GM19467 (cell line): ENCODE data around the gene RXRA.

Experiments
- ATAC-seq: cut with Tn5 transposase; IDR thresholded peaks from one replicate; pipeline ENCODE4 v1.9.1; 2021; ENCODE audit warnings: mild to moderate bottlenecking, moderate library complexity; ENCODE audit not compliant: unreplicated experiment

RXRA gene

DNA sequence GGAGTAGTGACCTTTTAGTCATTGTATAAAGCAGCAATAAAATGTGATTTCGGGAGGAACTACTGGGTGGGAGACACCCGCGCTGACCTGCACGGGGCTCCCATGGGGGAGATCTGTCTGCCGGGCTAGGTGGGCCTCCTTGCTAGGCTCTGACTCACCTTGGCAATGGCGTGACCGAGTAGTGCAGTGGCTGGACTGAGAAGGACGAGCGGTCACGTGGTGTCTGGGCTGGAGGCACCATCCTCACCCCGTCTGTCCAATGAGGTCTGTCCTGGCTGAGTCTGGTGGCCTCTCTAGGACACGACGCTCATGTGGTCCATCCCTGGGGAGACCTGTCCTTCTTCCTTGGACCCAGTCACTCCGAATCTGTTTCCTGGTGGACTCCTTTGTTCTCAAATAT lies 151.7 kb downstream of the RXRA start:
- no peak for ATAC-seq

DNA sequence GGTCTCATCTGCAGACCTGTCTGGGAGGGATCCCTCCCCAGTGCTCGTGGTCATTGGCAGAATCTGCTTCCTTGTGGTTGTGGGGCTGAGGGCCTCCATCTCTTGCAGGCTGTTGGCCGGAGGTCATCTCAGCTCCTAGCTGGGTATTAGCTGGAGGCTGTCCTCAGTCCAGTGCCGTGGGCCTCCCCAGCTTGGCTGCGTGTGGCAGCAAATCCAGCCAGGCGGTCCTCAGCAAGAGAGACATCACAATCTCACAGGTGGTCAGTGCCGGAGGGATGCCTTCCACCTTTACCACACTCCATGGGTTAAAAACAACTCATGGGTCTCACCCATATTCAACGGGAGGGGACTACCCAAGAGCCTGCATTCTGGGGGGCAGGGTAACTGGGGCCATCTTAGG lies 155.5 kb downstream of the RXRA start:
- ATAC-seq: no peak

DNA sequence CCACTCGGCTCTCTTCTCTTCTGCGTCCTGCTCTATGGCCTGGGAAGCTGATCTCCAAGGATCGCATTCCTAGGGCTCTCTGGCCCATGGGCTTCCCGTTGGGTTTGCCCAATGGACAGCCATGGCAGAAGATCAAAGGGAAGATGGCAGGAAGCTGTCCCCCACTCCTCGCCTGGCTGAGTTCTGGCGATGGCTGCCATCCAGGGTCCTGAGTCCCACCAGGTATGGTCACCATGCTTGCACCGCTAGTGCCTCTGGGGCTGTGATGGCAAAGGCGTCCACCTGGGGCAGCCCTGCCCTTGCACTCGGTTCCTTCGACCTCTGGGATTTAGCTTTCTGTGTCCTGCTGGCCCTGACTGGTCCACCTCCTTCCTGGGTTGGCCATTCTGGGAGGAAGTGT lies 156.0 kb downstream of the RXRA start:
- ATAC-seq: no peak

DNA sequence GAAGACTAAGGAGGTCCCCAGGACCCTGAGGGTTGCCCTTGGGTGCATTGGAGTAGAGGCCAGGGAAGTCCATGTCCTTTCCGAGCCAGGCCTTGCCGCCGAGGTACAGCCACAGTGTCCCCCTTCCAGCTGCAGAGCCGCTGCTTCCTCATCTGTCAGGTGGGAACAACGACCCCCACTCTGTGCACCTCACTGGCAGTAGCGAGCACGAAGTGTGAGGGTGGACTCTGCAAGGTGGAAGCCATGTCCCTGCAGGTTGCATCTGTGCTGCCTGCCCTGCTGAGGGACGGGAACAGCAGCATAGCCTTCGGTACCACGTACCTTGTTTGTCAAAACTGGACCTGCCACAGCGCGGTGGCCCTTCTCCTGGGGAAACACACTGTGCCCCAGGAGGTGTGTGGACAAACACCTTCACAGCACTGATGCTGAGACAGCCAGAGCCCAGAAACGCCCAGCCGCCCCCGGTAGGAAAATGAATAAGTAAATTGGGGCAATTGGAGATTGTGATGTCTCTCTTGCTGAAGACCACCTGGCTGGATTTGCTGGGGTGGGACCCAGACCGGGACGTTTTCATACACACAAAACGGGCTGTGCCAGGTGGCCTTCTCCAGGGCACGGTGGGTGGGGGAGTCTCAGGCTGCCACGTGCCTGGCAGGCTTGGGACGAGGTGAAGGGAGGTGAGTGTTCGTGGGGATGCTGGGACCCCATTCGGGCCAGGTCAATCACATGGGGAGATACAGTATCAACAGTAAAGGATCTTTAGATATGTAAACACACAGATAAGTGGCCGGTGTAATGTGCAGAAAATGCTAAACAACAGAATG lies 157.3 kb downstream of the RXRA start:
- no peak for ATAC-seq

DNA sequence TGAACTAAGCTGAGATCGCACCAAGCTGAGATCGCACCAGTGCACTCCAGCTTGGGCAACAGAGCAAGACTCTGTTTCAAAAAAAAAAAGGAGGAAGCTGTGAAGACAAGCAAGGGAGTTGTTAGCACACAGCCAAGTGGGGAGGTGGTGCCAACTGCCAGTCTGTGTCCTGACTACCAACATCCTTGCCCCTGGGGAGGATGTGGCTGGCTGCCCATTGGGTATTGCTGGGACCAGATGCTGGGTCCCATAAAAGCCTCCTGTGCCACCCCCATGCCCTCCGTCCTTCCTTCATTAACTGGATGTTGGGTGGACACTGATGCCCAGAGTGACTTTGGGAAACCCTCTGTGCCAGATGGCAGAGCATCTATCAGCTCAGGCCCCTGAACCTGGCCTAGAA lies 158.2 kb downstream of the RXRA start:
- ATAC-seq: no peak

DNA sequence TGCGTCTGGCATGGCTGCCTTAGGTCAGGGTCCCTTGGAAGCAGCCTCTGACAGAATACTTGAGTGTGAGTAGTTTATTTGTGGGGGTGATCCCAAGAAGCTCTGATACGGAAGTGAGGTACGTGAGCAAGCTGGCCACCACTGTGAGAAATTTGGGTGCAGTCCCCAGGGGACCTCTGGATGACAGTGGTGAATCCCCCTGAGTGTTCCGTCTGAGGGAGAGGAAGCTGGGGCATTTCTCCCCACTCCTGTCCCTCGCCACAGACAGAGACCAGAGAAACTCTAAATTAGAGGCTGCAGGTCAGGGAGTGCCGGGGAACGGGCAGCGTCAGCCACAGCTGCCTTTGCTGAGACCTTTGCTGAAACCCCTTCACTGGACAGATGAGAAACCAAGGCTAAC lies 159.4 kb downstream of the RXRA start:
- no peak for ATAC-seq

DNA sequence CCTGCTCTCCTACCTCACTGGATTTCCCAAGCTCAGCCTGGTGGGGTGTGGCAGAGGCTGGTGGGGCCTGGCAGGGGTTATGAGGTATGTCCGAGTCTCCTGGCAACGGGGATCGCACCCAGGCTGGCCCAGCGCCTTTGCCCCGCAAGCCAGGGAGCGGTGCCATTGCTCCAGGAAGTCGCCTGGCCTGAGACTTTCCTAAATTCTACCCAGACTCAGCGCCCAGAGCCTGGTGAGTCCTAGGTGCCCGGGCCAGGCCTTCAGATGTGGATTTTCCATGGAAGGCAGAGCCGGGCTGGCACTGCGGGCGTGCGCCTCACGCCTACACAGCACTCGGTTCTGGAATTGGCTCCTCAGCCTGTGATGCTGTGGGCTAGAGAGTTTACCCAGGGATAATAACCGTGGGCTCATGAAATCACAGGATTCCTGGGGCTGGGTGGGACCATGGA lies 159.9 kb downstream of the RXRA start:
- no peak for ATAC-seq

DNA sequence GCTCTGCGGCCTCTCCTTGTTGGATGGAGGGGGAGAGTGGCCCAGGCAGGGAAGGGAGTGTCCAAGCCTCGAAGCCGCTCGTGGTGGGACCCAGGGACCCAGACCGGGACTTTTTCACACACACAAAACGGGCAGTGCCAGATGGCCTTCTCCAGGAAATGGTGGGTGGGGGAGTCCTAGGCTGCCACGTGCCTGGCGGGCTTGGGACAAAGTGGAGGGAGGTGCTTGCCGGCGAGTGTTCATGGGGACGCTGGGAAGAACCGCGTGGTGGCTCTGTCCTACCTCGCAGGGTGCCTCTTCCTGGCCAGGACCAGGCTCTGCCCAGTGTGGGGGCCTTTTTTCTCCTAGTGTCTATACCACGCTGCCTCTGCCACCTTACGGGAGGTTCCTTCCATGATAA lies 160.3 kb downstream of the RXRA start:
- ATAC-seq: no peak
